Measurements from ENCODE around the gene SSBP3.

- TF ChIP-seq CTCF (IDR thresholded peaks at IDR 0.05 in 2 of 3, conservative IDR thresholded peaks at IDR 0.05 in 1 of 3; ENCODE audit: borderline replicate concordance in 1 of 3, insufficient read depth in 1 of 3, low read depth in 2 of 3, low read length in 2 of 3) (no peak), POLR2A (IDR thresholded peaks at IDR 0.05; ENCODE audit: borderline replicate concordance, extremely low read depth, insufficient read depth, insufficient read length) (no peak), ELF1 (IDR thresholded peaks at IDR 0.05; ENCODE audit: borderline replicate concordance, low read depth) (no peak), YY1 (IDR thresholded peaks at IDR 0.05; ENCODE audit: extremely low read depth, insufficient replicate concordance, low read depth, low read length) (no peak), ZFX (IDR thresholded peaks at IDR 0.05) (no peak), EZH2 (IDR thresholded peaks at IDR 0.05) (no peak), ZBTB33 (IDR thresholded peaks at IDR 0.05; ENCODE audit: extremely low read depth, insufficient replicate concordance, low read length) (no peak), RAD21 (IDR thresholded peaks at IDR 0.05; ENCODE audit: low read depth) (no peak), EZH2phosphoT487 (IDR thresholded peaks at IDR 0.05; ENCODE audit: borderline replicate concordance) (no peak), POLR2AphosphoS5 (IDR thresholded peaks at IDR 0.05; ENCODE audit: low read depth, low read length) (no peak), ZNF274 (IDR thresholded peaks at IDR 0.05; ENCODE audit: low read depth, low read length) (no peak), SP1 (IDR thresholded peaks at IDR 0.05; ENCODE audit: low read depth) (no peak), TCF7L2 (IDR thresholded peaks at IDR 0.05; ENCODE audit: borderline replicate concordance, extremely low read depth, insufficient read depth, insufficient read length) (no peak)
Measured at GRCh38 chr1:54265659-54266058, 140.5 kb downstream of the SSBP3 start.
